Osteocyte (in vitro differentiated cells): ENCODE measurements around the gene XAB2. TPM values are rescaled to one million over a fixed set of nuclear protein-coding genes. Genes with fewer than 3 reads are reported as not detected.
"Not testable (repeated sequence)": the region's sequence is repeated elsewhere in the genome, so short reads cannot be mapped to it uniquely, and the experiment has no call there.

Experiments
- DNase-seq: peaks from one replicate; pipeline ENCODE4 v3.0.0; 2021; ENCODE audit warnings: mixed read lengths; ENCODE audit not compliant: unreplicated experiment; ENCODE audit errors: extremely low spot score
- H3K27ac Mint-ChIP-seq: one replicate; pipeline ENCODE4 v1.8.0; 2021; ENCODE audit warnings: mild to moderate bottlenecking, mixed read lengths; ENCODE audit not compliant: unreplicated experiment
- H3K27me3 Mint-ChIP-seq: one replicate; pipeline ENCODE4 v1.8.0; 2021; ENCODE audit warnings: mixed read lengths; ENCODE audit not compliant: unreplicated experiment
- H3K36me3 Mint-ChIP-seq: one replicate; pipeline ENCODE4 v1.8.0; 2021; ENCODE audit warnings: mixed read lengths; ENCODE audit not compliant: unreplicated experiment
- H3K4me1 Mint-ChIP-seq: one replicate; pipeline ENCODE4 v1.8.0; 2021; ENCODE audit warnings: mixed read lengths; ENCODE audit not compliant: unreplicated experiment
- H3K4me3 Mint-ChIP-seq: one replicate; pipeline ENCODE4 v1.8.0; 2021; ENCODE audit warnings: mild to moderate bottlenecking, moderate library complexity, mixed read lengths; ENCODE audit not compliant: unreplicated experiment
- H3K9me3 Mint-ChIP-seq: one replicate; pipeline ENCODE4 v1.8.0; 2021; ENCODE audit warnings: mixed read lengths; ENCODE audit not compliant: unreplicated experiment
- CTCF ChIP-seq: fragments of 200-600 bp; sonication (generic); IDR thresholded peaks from 2 replicates; pipeline ENCODE4 v1.5.0; 2021; ENCODE audit warnings: antibody characterized with exemption, mild to moderate bottlenecking, moderate library complexity
- microRNA-seq: library from miRNA; unstranded; fragments of <30 nt; microRNA quantifications from one replicate; pipeline ENCODE4 v1.1.0, GENCODE V29; 2020; ENCODE audit not compliant: unreplicated experiment
- total RNA-seq: library from RNA; stranded (reverse); gene quantifications from 2 replicates; pipeline ENCODE4 v1.2.1, GENCODE V29; 2021

The XAB2 gene
- total RNA-seq, 1 donor from 2014 or later = 41.7 TPM

GRCh38 chr19:7579182-7579581, 50.2 kb downstream of the XAB2 start:
- Mint-ChIP-seq H3K4me1 (no peaks in the 10 kb centered on the region), H3K9me3 (no peaks in the 10 kb centered on the region), H3K27me3 (peaks cover 26% of the 10 kb centered on the region), H3K4me3 (no peak overlapping the region), H3K27ac (no peak overlapping the region), H3K36me3 (no peaks in the 10 kb centered on the region)
- no peak for DNase-seq
- TF ChIP-seq CTCF = no peak

- TF ChIP-seq CTCF = no peak
- Mint-ChIP-seq H3K27ac (no peak overlapping the region), H3K27me3 (peaks cover 30% of the 10 kb centered on the region), H3K4me1 (no peaks in the 10 kb centered on the region), H3K36me3 (no peaks in the 10 kb centered on the region), H3K4me3 (no peak overlapping the region), H3K9me3 (no peaks in the 10 kb centered on the region)
- DNase-seq = no peak
Observed at GRCh38 chr19:7578127-7578526, 51.2 kb downstream of the XAB2 start.

GRCh38 chr19:7577422-7577821, 51.9 kb downstream of the XAB2 start:
- H3K36me3 Mint-ChIP-seq, H3K4me3 Mint-ChIP-seq, H3K27ac Mint-ChIP-seq, DNase-seq, H3K9me3 Mint-ChIP-seq, H3K4me1 Mint-ChIP-seq: not testable (repeated sequence)
- H3K27me3 Mint-ChIP-seq = peaks cover 28% of the 10 kb centered on the region

- Mint-ChIP-seq H3K27me3 (peaks cover 22% of the 10 kb centered on the region), H3K27ac (no peak overlapping the region), H3K36me3 (no peaks in the 10 kb centered on the region), H3K9me3 (no peaks in the 10 kb centered on the region), H3K4me1 (no peaks in the 10 kb centered on the region), H3K4me3 (no peak overlapping the region)
- no peak for TF ChIP-seq CTCF
- DNase-seq = no peak
Observed at GRCh38 chr19:7575434-7576040, 53.8 kb downstream of the XAB2 start.

GRCh38 chr19:7570761-7571160, 58.6 kb downstream of the XAB2 start:
- H3K36me3 Mint-ChIP-seq = no peaks in the 10 kb centered on the region
- H3K27ac Mint-ChIP-seq = no peak overlapping the region
- H3K4me3 Mint-ChIP-seq = no peak overlapping the region
- no peaks in the 10 kb centered on the region for H3K9me3 Mint-ChIP-seq
- no peak for DNase-seq
- peaks cover 6% of the 10 kb centered on the region for H3K27me3 Mint-ChIP-seq
- TF ChIP-seq CTCF = no peak
- no peaks in the 10 kb centered on the region for H3K4me1 Mint-ChIP-seq

Small RNA genes lying within 50 kb of the gene (microRNA-seq; reads per million reads assigned to microRNA genes)
- not detected for gene MIR6792

Other genes with a start within 250 kb of the XAB2 start
- gene PEX11G, start 140.5 kb downstream of the XAB2 start, total RNA-seq = 2.1 and 2.5 TPM in 2 replicates
- gene ZNF358, start 113.4 kb downstream of the XAB2 start, total RNA-seq = 84.4 and 93.5 TPM in 2 replicates
- 33.3 and 39.2 TPM in 2 replicates for gene MCOLN1, start 106.9 kb downstream of the XAB2 start, total RNA-seq
- gene PNPLA6, start 93.8 kb downstream of the XAB2 start, total RNA-seq = 107 and 129 TPM in 2 replicates
- 0.57 and 1.1 TPM in 2 replicates for gene CAMSAP3, start 33.7 kb downstream of the XAB2 start, total RNA-seq
- gene PET100, start 248 bp upstream of the XAB2 start, total RNA-seq = 89.7 and 122 TPM in 2 replicates
- not detected in 2 replicates for gene PCP2, start 4.2 kb upstream of the XAB2 start, total RNA-seq
- 11.6 and 13.6 TPM in 2 replicates for gene STXBP2, start 7.6 kb upstream of the XAB2 start, total RNA-seq
- gene RETN, start 39.5 kb upstream of the XAB2 start, total RNA-seq = not detected in 2 replicates
- not detected in 2 replicates for gene MCEMP1, start 47.5 kb upstream of the XAB2 start, total RNA-seq
- 105 and 108 TPM in 2 replicates for gene TRAPPC5, start 51.3 kb upstream of the XAB2 start, total RNA-seq
- not detected in 2 replicates for gene FCER2, start 72.6 kb upstream of the XAB2 start, total RNA-seq
- not detected in 2 replicates for gene CLEC4G, start 102.6 kb upstream of the XAB2 start, total RNA-seq
- not detected in 2 replicates for gene CD209, start 118.0 kb upstream of the XAB2 start, total RNA-seq
- gene CLEC4M, start 133.7 kb upstream of the XAB2 start, total RNA-seq = not detected in 2 replicates
- 27.3 and 27.6 TPM in 2 replicates for gene EVI5L, start 200.7 kb upstream of the XAB2 start, total RNA-seq
- gene PRR36, start 244.8 kb upstream of the XAB2 start, total RNA-seq = 0.24 and 0.51 TPM in 2 replicates